GM12874 (cell line): ENCODE results near the gene TMOD2.

Experiments used
- CTCF ChIP-seq: IDR thresholded peaks from 2 replicates; pipeline ENCODE4 v1.5.1; 2011; ENCODE audit warnings: low read depth, mild to moderate bottlenecking, control low read depth, low read length, moderate library complexity; ENCODE audit not compliant: insufficient read depth

Gene TMOD2

GRCh38 chr15:51829376-51830275, 78.2 kb downstream of the TMOD2 start, which contains the start of gene TMOD3:
Gene TMOD3 (plus strand): TSS chr15:51829653. CDS start chr15:51862885, 33,232 bp downstream.
- no peak for TF ChIP-seq CTCF

- no peak for TF ChIP-seq CTCF
These were observed 78.9 kb downstream of the TMOD2 start for GRCh38 chr15:51830276-51830806.

GRCh38 chr15:51833772-51834171, 82.4 kb downstream of the TMOD2 start:
- TF ChIP-seq CTCF = no peak

- TF ChIP-seq CTCF = no peak
These were observed 86.4 kb downstream of the TMOD2 start for GRCh38 chr15:51837792-51838251.

GRCh38 chr15:51838270-51838669, 86.9 kb downstream of the TMOD2 start:
- TF ChIP-seq CTCF = no peak

GRCh38 chr15:51840692-51841091, 89.3 kb downstream of the TMOD2 start:
- TF ChIP-seq CTCF = no peak

- TF ChIP-seq CTCF = no peak
These were observed 90.1 kb downstream of the TMOD2 start for GRCh38 chr15:51841406-51842040.
